ENCODE results near the gene ARHGAP28.

The ARHGAP28 gene

DNA sequence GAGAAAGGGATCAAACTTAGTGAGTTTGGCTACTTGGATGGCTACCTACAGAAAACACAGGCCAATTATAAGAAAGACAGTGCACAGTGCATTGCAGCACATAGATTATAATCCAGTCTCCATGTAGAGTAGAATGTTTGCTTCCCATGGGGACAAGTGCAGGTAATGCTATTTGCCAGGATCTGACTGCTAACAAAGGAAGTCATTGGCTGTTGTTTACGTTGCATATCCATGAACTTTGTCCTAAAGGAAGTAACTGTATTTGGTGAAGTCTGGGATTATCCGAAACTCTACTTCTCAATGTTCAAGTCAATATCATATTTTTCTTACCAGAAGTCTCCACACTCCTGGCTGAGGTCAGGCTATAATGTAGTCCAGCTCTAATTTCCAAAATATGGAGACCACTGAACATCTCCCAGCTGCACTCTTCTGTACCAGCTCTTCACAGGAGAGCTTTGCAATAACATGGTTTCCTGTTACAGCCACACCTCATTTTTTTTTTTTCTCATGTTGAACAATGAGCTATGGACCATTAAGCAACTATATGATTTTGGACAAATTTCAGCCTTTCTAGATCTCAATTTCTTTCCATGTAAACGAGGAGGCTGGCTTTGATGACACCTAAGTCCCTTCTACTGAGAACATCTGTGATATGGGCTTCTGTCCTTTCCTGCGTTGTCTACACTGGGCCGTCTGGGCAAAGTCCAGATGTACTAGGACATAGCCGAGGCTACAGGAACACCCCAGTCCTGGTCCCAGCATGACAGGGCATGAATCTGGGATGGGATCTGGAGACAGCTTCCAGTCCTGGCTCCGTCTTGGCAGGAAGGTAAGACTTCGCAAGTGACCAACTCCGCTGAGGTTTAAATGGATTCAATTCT lies 233.3 kb downstream of the ARHGAP28 start:
- DNase-seq (ENCODE audit: low spot score) = no peak

DNA sequence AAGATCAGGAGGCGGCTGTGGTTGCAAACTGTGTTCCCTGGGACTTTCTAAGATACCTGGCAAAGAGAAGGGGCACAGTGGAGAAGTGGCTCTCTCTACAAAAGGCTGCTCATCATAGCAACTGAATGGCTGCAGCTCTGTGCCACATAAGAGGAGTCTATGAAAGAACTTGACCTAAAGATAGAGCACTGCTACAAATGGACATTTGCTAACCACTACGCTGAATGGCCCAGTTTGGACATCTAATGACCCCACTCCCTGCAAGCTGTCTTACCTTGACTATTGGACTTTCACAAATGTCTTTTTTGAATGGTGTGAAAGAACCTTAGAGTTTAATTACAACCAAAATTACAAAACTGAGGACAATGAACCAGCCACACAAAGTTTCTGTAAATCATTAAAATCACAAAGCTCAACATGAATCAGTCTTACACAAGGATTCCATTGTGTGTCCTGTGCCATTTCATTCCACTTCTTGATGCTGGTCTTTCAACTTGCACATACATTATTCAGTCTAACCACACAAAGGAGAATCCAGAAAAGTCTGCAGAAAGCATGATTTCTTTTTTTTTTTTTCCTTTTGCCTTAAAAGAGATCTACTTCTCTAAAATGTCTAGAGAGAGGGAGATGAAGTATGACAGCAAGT lies 234.1 kb downstream of the ARHGAP28 start:
- DNase-seq (ENCODE audit: low spot score) = no peak
